ENCODE measurements around the gene PRDM1. TPM values are rescaled to one million over a fixed set of nuclear protein-coding genes. Genes with fewer than 3 reads are reported as not detected.

PRDM1 gene
- total RNA-seq, 2 experiments from 2014 or later = 20.2 to 21.1 TPM

GRCh38 chr6:106104941-106105340, 18.8 kb downstream of the PRDM1 start:
- POLR2A ChIA-PET = interaction anchor here (1.5 kb wide), 1 partner anchor 37 kb away, joined by 8 read pairs; no protein-coding TSS in a partner anchor
- no peaks in the 10 kb centered on the region for H3K9me3 Mint-ChIP-seq
- H3K27ac Mint-ChIP-seq = no peak overlapping the region
- DNase-seq (no peak), ATAC-seq (ENCODE audit: low read depth) (no peak)
- H3K36me3 Mint-ChIP-seq = peaks cover 59% of the 10 kb centered on the region
- peaks cover 44% of the 10 kb centered on the region for H3K4me1 Mint-ChIP-seq
- H3K4me3 Mint-ChIP-seq = peak overlapping the region; percentile 16
- H3K27me3 Mint-ChIP-seq = no peaks in the 10 kb centered on the region

GRCh38 chr6:106105493-106105892, 19.4 kb downstream of the PRDM1 start:
- ATAC-seq (ENCODE audit: low read depth) = no peak
- Mint-ChIP-seq H3K9me3 (no peaks in the 10 kb centered on the region), H3K27me3 (no peaks in the 10 kb centered on the region), H3K4me1 (peaks cover 41% of the 10 kb centered on the region), H3K4me3 (peak overlapping the region; percentile 12), H3K36me3 (peaks cover 55% of the 10 kb centered on the region), H3K27ac (no peak overlapping the region)
- POLR2A ChIA-PET = no interaction called here
- DNase-seq = no peak

DNA sequence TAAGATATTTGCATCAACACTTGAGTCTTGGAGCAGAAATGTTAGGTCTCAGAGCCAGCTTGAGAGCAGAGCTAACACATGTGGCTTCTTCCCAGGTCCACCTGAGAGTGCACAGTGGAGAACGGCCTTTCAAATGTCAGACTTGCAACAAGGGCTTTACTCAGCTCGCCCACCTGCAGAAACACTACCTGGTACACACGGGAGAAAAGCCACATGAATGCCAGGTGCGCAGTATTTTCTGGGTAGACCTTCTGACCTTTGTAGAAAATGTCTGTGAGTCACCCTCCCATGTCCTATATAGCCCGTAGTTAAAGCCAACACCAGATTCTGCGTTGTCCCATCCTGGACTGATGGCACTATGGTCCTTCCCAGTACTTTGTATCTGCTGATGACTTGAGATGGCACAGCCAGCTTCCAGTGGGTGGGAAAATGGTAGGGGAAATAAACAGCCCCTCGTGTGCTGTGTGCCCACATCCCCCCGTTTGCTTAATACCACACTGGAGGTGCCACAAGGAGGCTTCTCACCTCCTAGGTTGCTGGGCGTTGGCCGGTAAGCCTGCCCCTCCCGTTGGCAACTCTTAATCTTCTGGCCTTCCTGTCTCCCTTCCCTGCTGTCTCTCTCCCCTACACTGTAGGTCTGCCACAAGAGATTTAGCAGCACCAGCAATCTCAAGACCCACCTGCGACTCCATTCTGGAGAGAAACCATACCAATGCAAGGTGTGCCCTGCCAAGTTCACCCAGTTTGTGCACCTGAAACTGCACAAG, 20.3 kb downstream of the PRDM1 start:
- Mint-ChIP-seq H3K36me3 (peaks cover 50% of the 10 kb centered on the region), H3K27ac (no peak overlapping the region), H3K4me1 (peaks cover 36% of the 10 kb centered on the region), H3K4me3 (no peak overlapping the region), H3K9me3 (no peaks in the 10 kb centered on the region), H3K27me3 (no peaks in the 10 kb centered on the region)
- POLR2A ChIA-PET = no interaction called here
- ATAC-seq (ENCODE audit: low read depth) = no peak
- DNase-seq = no peak

- POLR2A ChIA-PET = interaction anchor here (0.6 kb wide), 1 partner anchor 8 kb away, joined by 3 read pairs; no protein-coding TSS in a partner anchor
- no peaks in the 10 kb centered on the region for H3K9me3 Mint-ChIP-seq
- no peak for ATAC-seq (ENCODE audit: low read depth)
- peaks cover 37% of the 10 kb centered on the region for H3K4me1 Mint-ChIP-seq
- H3K27ac Mint-ChIP-seq = no peak overlapping the region
- peaks cover 47% of the 10 kb centered on the region for H3K36me3 Mint-ChIP-seq
- H3K4me3 Mint-ChIP-seq = no peak overlapping the region
- DNase-seq = no peak
- H3K27me3 Mint-ChIP-seq = no peaks in the 10 kb centered on the region
These were observed 21.0 kb downstream of the PRDM1 start for GRCh38 chr6:106107043-106107613.

GRCh38 chr6:106108129-106108528, 22.0 kb downstream of the PRDM1 start:
- Mint-ChIP-seq H3K27ac (no peak overlapping the region), H3K36me3 (peaks cover 44% of the 10 kb centered on the region), H3K27me3 (no peaks in the 10 kb centered on the region), H3K4me3 (no peak overlapping the region), H3K4me1 (peaks cover 37% of the 10 kb centered on the region), H3K9me3 (no peaks in the 10 kb centered on the region)
- ATAC-seq (ENCODE audit: low read depth) (no peak), DNase-seq (no peak)
- POLR2A ChIA-PET = no interaction called here

- no peak for DNase-seq
- peaks cover 40% of the 10 kb centered on the region for H3K36me3 Mint-ChIP-seq
These were observed 22.9 kb downstream of the PRDM1 start for GRCh38 chr6:106109029-106109428.

GRCh38 chr6:106110164-106110826, 24.2 kb downstream of the PRDM1 start:
- Mint-ChIP-seq H3K9me3 (no peaks in the 10 kb centered on the region), H3K27me3 (no peaks in the 10 kb centered on the region), H3K4me3 (no peak overlapping the region), H3K36me3 (peaks cover 32% of the 10 kb centered on the region), H3K4me1 (peaks cover 44% of the 10 kb centered on the region), H3K27ac (no peak overlapping the region)
- ATAC-seq (ENCODE audit: low read depth) (no peak), DNase-seq (no peak)
- POLR2A ChIA-PET = no interaction called here

More at GRCh38 chr6:106109029-106109428, 22.9 kb downstream of the PRDM1 start:
- Mint-ChIP-seq H3K9me3 (no peaks in the 10 kb centered on the region), H3K4me3 (no peak overlapping the region), H3K27me3 (no peaks in the 10 kb centered on the region), H3K27ac (no peak overlapping the region), H3K4me1 (peaks cover 37% of the 10 kb centered on the region)
- no peak for ATAC-seq (ENCODE audit: low read depth)
- POLR2A ChIA-PET = interaction anchor here (0.5 kb wide), 1 partner anchor 65 kb away, joined by 4 read pairs; no protein-coding TSS in a partner anchor

- H3K4me1 Mint-ChIP-seq = peaks cover 50% of the 10 kb centered on the region
- ATAC-seq (ENCODE audit: low read depth) = no peak
- peak overlapping the region; percentile 46 for H3K4me3 Mint-ChIP-seq
- H3K9me3 Mint-ChIP-seq = no peaks in the 10 kb centered on the region
- peaks cover 13% of the 10 kb centered on the region for H3K36me3 Mint-ChIP-seq
- POLR2A ChIA-PET = interaction anchor here (1.2 to 2.0 kb wide), 2 partner anchors 14 to 29 kb away, joined by 3 to 9 read pairs; no protein-coding TSS in a partner anchor
- DNase-seq = no peak
- H3K27me3 Mint-ChIP-seq = no peaks in the 10 kb centered on the region
- H3K27ac Mint-ChIP-seq = peak overlapping the region; percentile 23
These were observed 26.3 kb downstream of the PRDM1 start for GRCh38 chr6:106112433-106112832.

DNA sequence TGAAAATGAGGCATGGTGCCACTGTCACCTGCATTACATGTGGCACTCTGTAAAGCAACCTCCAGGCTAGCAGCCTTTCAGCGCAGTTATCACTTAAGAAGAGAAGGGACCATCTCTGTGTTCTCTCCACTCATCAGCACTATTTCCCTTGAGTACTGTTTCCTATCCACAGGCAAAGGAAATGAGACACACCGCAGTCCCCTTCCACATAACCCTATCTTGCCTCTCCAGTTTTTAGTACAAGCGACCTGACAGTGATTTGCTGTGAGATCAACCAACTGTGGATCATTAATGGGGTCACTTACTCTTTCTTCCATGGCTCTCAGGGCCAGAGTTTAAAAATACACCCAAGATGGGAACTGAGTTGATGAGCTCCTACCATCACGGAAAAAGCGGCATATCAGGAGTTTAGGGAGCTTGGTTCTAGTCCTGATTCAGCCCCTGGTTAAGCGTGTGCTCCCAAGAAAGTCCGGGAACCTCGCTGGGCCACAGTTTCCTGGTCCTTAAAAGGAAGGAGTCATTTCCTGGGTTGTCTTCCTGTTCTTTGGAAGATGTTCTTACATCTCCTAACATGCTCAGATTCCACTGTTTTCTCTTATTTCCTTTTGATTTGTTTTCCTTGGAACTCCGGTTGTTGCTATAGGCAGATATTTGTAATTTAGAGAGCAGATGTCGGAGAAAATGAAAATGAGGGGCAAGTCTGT, 27.3 kb downstream of the PRDM1 start:
- Mint-ChIP-seq H3K4me1 (peaks cover 55% of the 10 kb centered on the region), H3K27me3 (no peaks in the 10 kb centered on the region), H3K9me3 (no peaks in the 10 kb centered on the region), H3K36me3 (peaks cover 6% of the 10 kb centered on the region), H3K27ac (peak overlapping the region; percentile 11), H3K4me3 (peak overlapping the region; percentile 44)
- no peak for DNase-seq
- POLR2A ChIA-PET = interaction anchor here (0.6 to 1.6 kb wide), 3 partner anchors 28 to 319 kb away, joined by 3 to 4 read pairs (median 3); no protein-coding TSS in a partner anchor
- ATAC-seq (ENCODE audit: low read depth) = no peak

DNA sequence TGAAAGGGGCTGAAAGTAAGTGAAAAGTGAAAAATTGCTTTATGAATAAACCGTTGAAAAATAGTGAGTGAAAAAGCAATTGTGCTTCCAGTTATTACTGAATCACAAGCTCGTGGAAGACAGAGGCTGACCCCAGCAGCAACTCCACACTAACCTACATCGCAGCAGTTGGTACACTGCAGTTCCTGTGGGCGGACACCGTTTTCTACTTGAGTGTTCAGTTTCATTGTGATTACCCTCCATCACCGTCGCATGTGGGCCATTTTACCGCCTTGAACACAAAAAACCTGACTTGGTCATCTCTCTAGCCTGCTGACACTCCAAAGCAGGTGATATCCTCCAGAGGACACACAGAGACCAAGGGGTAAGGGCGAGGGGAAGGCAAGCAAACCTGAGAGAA, 28.4 kb downstream of the PRDM1 start:
- DNase-seq (no peak), ATAC-seq (ENCODE audit: low read depth) (no peak)
- peaks cover 58% of the 10 kb centered on the region for H3K4me1 Mint-ChIP-seq
- no peaks in the 10 kb centered on the region for H3K27me3 Mint-ChIP-seq
- peaks cover 7% of the 10 kb centered on the region for H3K36me3 Mint-ChIP-seq
- peaks cover 3% of the 10 kb centered on the region for H3K9me3 Mint-ChIP-seq
- POLR2A ChIA-PET = interaction anchor here (1.3 to 1.6 kb wide), 2 partner anchors 15 to 27 kb away, joined by 3 read pairs; no protein-coding TSS in a partner anchor
- peak overlapping the region; percentile 72 for H3K27ac Mint-ChIP-seq
- H3K4me3 Mint-ChIP-seq = no peak overlapping the region

DNA sequence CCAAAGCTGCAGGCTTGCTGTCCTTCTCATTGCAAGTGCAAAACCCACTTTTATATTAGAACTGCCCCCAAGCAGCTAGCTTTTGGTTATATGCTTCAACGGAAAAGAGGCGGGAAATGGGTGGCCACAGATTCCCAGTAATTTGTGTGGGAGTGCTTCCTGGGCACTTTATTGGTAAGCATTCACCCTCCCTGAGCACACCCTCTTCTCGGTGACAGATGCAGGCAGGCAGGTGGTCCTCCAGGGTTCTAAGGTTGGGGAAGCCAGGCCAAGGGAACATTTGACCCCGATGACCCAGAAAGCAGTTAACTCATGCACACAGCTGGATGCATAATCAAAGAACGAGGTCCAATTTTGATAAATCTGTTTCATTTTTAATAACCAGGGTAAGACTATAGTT, 29.1 kb downstream of the PRDM1 start:
- no peak for DNase-seq
- no peak overlapping the region for H3K4me3 Mint-ChIP-seq
- peaks cover 5% of the 10 kb centered on the region for H3K36me3 Mint-ChIP-seq
- POLR2A ChIA-PET = interaction anchor here (0.7 to 1.3 kb wide), 2 partner anchors 16 to 132 kb away, joined by 3 read pairs; no protein-coding TSS in a partner anchor
- peaks cover 4% of the 10 kb centered on the region for H3K9me3 Mint-ChIP-seq
- ATAC-seq (ENCODE audit: low read depth) = no peak
- no peak overlapping the region for H3K27ac Mint-ChIP-seq
- no peaks in the 10 kb centered on the region for H3K27me3 Mint-ChIP-seq
- peaks cover 64% of the 10 kb centered on the region for H3K4me1 Mint-ChIP-seq

- DNase-seq = no peak
- POLR2A ChIA-PET = interaction anchor here (1.0 to 3.1 kb wide), 3 partner anchors 17 to 123 kb away, joined by 3 to 19 read pairs (median 3); no protein-coding TSS in a partner anchor
- H3K9me3 Mint-ChIP-seq = peaks cover 4% of the 10 kb centered on the region
- no peaks in the 10 kb centered on the region for H3K27me3 Mint-ChIP-seq
- H3K27ac Mint-ChIP-seq = peak overlapping the region; percentile 78
- no peak overlapping the region for H3K4me3 Mint-ChIP-seq
- no peak for ATAC-seq (ENCODE audit: low read depth)
- H3K4me1 Mint-ChIP-seq = peaks cover 63% of the 10 kb centered on the region
- peaks cover 5% of the 10 kb centered on the region for H3K36me3 Mint-ChIP-seq
These were observed 30.1 kb downstream of the PRDM1 start for GRCh38 chr6:106116125-106116832.

Data from activated naive CD8-positive, alpha-beta T cell treated with anti-CD3 and anti-CD28 coated beads, Interleukin-2, amount 10 ng/mL, durations not matched to agents 7 days and 5 days (primary cell).